Activated naive CD4-positive, alpha-beta T cell treated with Interleukin-2 at 50 U/mL for 16 hours (primary cell): ENCODE measurements around the gene VASP.
A peak's percentile ranks its signal among the peaks of the same experiment; 100 is the strongest.

Source experiments
- DNase-seq: peaks from one replicate; pipeline ENCODE4 v3.0.0-alpha.2; 2020

Gene VASP

GRCh38 chr19:45506989-45507871, at the start of gene VASP:
TSS of gene VASP (plus strand) at chr19:45507479. CDS start at chr19:45507772, 293 bp downstream.
- DNase-seq, result peak; percentile 94

- no peak for DNase-seq
Measured at GRCh38 chr19:45457776-45458175, 49.5 kb upstream of the VASP start.

- no peak for DNase-seq
Measured at GRCh38 chr19:45460807-45461347, 46.4 kb upstream of the VASP start.

GRCh38 chr19:45462174-45462573, 45.1 kb upstream of the VASP start:
- DNase-seq, result no peak

GRCh38 chr19:45463241-45463640, 44.0 kb upstream of the VASP start:
- no peak for DNase-seq

- no peak for DNase-seq
Measured at GRCh38 chr19:45464274-45464673, 43.0 kb upstream of the VASP start.

GRCh38 chr19:45464852-45465441, 42.3 kb upstream of the VASP start:
- no peak for DNase-seq

- DNase-seq, result no peak
Measured at GRCh38 chr19:45467115-45467455, 40.2 kb upstream of the VASP start.

GRCh38 chr19:45467456-45468158, 39.7 kb upstream of the VASP start, which contains the start of gene FOSB:
TSS of gene FOSB (plus strand) at chr19:45467996. CDS start at chr19:45468587, 591 bp downstream.
- peak; percentile 93 for DNase-seq

- peak; percentile 53 for DNase-seq
Measured at GRCh38 chr19:45468159-45468651, 39.1 kb upstream of the VASP start.

GRCh38 chr19:45468803-45469131, 38.5 kb upstream of the VASP start:
- DNase-seq, result no peak

GRCh38 chr19:45469132-45469944, 37.9 kb upstream of the VASP start:
- DNase-seq, result peak; percentile 93

- DNase-seq, result peak; percentile 46
Measured at GRCh38 chr19:45469945-45470761, 37.1 kb upstream of the VASP start.

- no peak for DNase-seq
Measured at GRCh38 chr19:45470762-45471081, 36.6 kb upstream of the VASP start.

- DNase-seq, result no peak
Measured at GRCh38 chr19:45471111-45471930, 36.0 kb upstream of the VASP start.

GRCh38 chr19:45471931-45472562, 35.2 kb upstream of the VASP start:
- DNase-seq, result no peak

GRCh38 chr19:45472563-45473366, 34.5 kb upstream of the VASP start:
- peak; percentile 19 for DNase-seq

- DNase-seq, result no peak
Measured at GRCh38 chr19:45473367-45473681, 34.0 kb upstream of the VASP start.
